Endothelial cell of umbilical vein (primary cell): ENCODE measurements around the gene PALB2. TPM values are rescaled to one million over a fixed set of nuclear protein-coding genes. Genes with fewer than 3 reads are reported as not detected.

Experiments
- BruUV-seq: library from RNA; stranded (reverse); fragments of 400-500 nt; replicated peaks from 2 replicates; lab custom pipeline; 2021; lab: Mats Ljungman, UMichigan
- CTCF ChIA-PET: fragments of 300-600, 350-600 bp; sonication (Branson Sonifier 250); formaldehyde crosslinking; loops from one replicate; lab custom pipeline; 2021; ENCODE audit warnings: antibody characterized with exemption, inconsistent platforms; lab: Charles Lee
- POLR2A ChIA-PET: fragments of 300-600, 350-600 bp; sonication (Branson Sonifier 250); formaldehyde crosslinking; loops from one replicate; lab custom pipeline; 2021; ENCODE audit warnings: antibody characterized with exemption, inconsistent platforms; lab: Charles Lee
- DNase-seq: peaks from one replicate; pipeline ENCODE4 v3.0.0-alpha.2; 2011; ENCODE audit warnings: low read depth, low spot score
- FAIRE-seq: peaks from 2 replicates; lab custom pipeline; 2011; peaks lifted over from hg19 to GRCh38; lab: Jason Lieb, UNC
- H2AFZ ChIP-seq: 2 replicates; pipeline ENCODE4 v1.6.0; 2012; ENCODE audit warnings: low read depth, low read length, control low read depth, inconsistent platforms
- H3K27ac ChIP-seq: 2 replicates; pipeline ENCODE4 v1.5.1; 2011; ENCODE audit warnings: low read depth, mild to moderate bottlenecking, control low read depth, low read length, moderate library complexity; ENCODE audit not compliant: insufficient read depth
- H3K27me3 ChIP-seq, 2 experiments: 2 replicates each; pipeline versions ENCODE4 v1.6.0 to v1.6.1; 2011; ENCODE audit warnings: low read length in 2 of 2, mixed read lengths in 1 of 2; ENCODE audit not compliant: control insufficient read depth in 2 of 2, insufficient read depth in 2 of 2
- H3K36me3 ChIP-seq, 2 experiments: 2 replicates in 1 of 2; 3 replicates in 1 of 2; pipeline ENCODE4 v1.5.1; 2011; ENCODE audit warnings: low read length in 2 of 2, mild to moderate bottlenecking in 1 of 2, moderate library complexity in 1 of 2; ENCODE audit not compliant: control insufficient read depth in 2 of 2, insufficient read depth in 2 of 2; ENCODE audit errors: extremely low read depth in 1 of 2
- H3K4me1 ChIP-seq: 3 replicates; pipeline ENCODE4 v1.5.1; 2011; ENCODE audit warnings: mild to moderate bottlenecking, low read length; ENCODE audit not compliant: control insufficient read depth, insufficient read depth; ENCODE audit errors: extremely low read depth
- H3K4me2 ChIP-seq: 2 replicates; pipeline ENCODE4 v1.6.1; 2011; ENCODE audit warnings: low read length, control low read depth, mixed read lengths; ENCODE audit not compliant: insufficient read depth
- H3K4me3 ChIP-seq, 3 experiments: fragments of 200-600 bp in 1 of 3; sonication (generic), shearing (Covaris generic) in 1 of 3; replicated peaks in 1 of 3; 2 replicates each; pipeline ENCODE4 v1.5.1; 2011 to 2016; ENCODE audit warnings: control low read depth in 3 of 3, low read length in 3 of 3, mild to moderate bottlenecking in 2 of 3, inconsistent platforms in 1 of 3, low read depth in 1 of 3, moderate library complexity in 1 of 3; ENCODE audit not compliant: insufficient read depth in 1 of 3
- H3K79me2 ChIP-seq: 2 replicates; pipeline ENCODE4 v1.6.0; 2012; ENCODE audit warnings: low read length, inconsistent platforms; ENCODE audit not compliant: control insufficient read depth, insufficient read depth
- H3K9ac ChIP-seq: replicated peaks from 2 replicates; pipeline ENCODE3; 2011; ENCODE audit warnings: low read length, control low read depth; ENCODE audit not compliant: insufficient read depth; ENCODE audit errors: extremely low read depth
- H3K9me1 ChIP-seq: replicated peaks from 3 replicates; pipeline ENCODE4 v1.6.0; 2011; ENCODE audit warnings: mild to moderate bottlenecking, low read length; ENCODE audit not compliant: control insufficient read depth, insufficient read depth; ENCODE audit errors: extremely low read depth
- H3K9me3 ChIP-seq: replicated peaks from 2 replicates; pipeline ENCODE4 v1.5.1; 2012; ENCODE audit warnings: low read length, inconsistent platforms; ENCODE audit not compliant: control insufficient read depth, insufficient read depth
- H4K20me1 ChIP-seq: replicated peaks from 2 replicates; pipeline ENCODE3; 2011; ENCODE audit warnings: mild to moderate bottlenecking, low read length; ENCODE audit not compliant: control insufficient read depth, insufficient read depth; ENCODE audit errors: extremely low read depth
- CTCF ChIP-seq, 2 donors: IDR thresholded peaks; 1 replicate in 1 of 2; 2 replicates in 1 of 2; pipeline ENCODE4 v1.5.1; 2011; ENCODE audit warnings: low read length in 2 of 2, mild to moderate bottlenecking in 2 of 2, moderate library complexity in 2 of 2, control low read depth in 1 of 2, inconsistent platforms in 1 of 2, low read depth in 1 of 2; ENCODE audit not compliant: insufficient read depth in 1 of 2; ENCODE audit errors: extremely low read depth in 1 of 2
- EZH2 ChIP-seq: IDR thresholded peaks from 2 replicates; pipeline ENCODE4 v1.6.1; 2012; ENCODE audit warnings: borderline replicate concordance, low read depth, mild to moderate bottlenecking, moderate library complexity, low read length, inconsistent platforms; ENCODE audit not compliant: severe bottlenecking
- FOS ChIP-seq: IDR thresholded peaks from 2 replicates; pipeline ENCODE4 v1.6.1; 2011; ENCODE audit warnings: mild to moderate bottlenecking, low read length, moderate library complexity, borderline replicate concordance; ENCODE audit not compliant: insufficient read depth
- GATA2 ChIP-seq: IDR thresholded peaks from 2 replicates; pipeline ENCODE4 v1.7.0; 2011; ENCODE audit warnings: low read depth, mild to moderate bottlenecking, moderate library complexity, mixed read lengths, low read length; ENCODE audit not compliant: insufficient read length, insufficient read depth
- JUN ChIP-seq: IDR thresholded peaks from 2 replicates; pipeline ENCODE4 v1.6.1; 2011; ENCODE audit warnings: borderline replicate concordance, low read depth; ENCODE audit not compliant: insufficient read length, insufficient read depth
- MAX ChIP-seq: IDR thresholded peaks from 2 replicates; pipeline ENCODE4 v1.6.1; 2011; ENCODE audit not compliant: insufficient read depth, insufficient read length
- MYC ChIP-seq: IDR thresholded peaks from one replicate; pipeline ENCODE4 v1.6.1; 2011; ENCODE audit warnings: mild to moderate bottlenecking, low read depth, low read length
- POLR2A ChIP-seq: IDR thresholded peaks from 2 replicates; pipeline ENCODE4 v1.6.1; 2012; ENCODE audit warnings: low read depth, mild to moderate bottlenecking, control low read depth, low read length
- POLR2AphosphoS5 ChIP-seq: IDR thresholded peaks from 2 replicates; pipeline ENCODE4 v1.6.1; 2012; ENCODE audit warnings: low read depth, mild to moderate bottlenecking, control low read depth, low read length, moderate library complexity; ENCODE audit not compliant: insufficient read depth
- dilution Hi-C: fragments of 300-500 bp; cut with MboI; formaldehyde crosslinking; loops from one replicate; pipeline ENCODE4 v1.15.0; 2019; ENCODE audit warnings: low sequenced_read_pairs; ENCODE audit not compliant: extremely low pct_ligation_motif_present
- intact Hi-C: fragments of 100-400 bp; cut with micrococcal nuclease; formaldehyde crosslinking; loops from one replicate; pipeline ENCODE4 v1.10.0; 2022
- polyA plus RNA-seq, 4 experiments: library from polyadenylated mRNA; depleted of rRNA in 3 of 4; stranded (reverse) in 3 of 4; unstranded in 1 of 4; fragments of >200 nt; gene quantifications; 2 replicates each; pipeline versions ENCODE4 v1.2.1 to v1.2.3, GENCODE V29; 2011 to 2012; ENCODE audit warnings: missing spikeins in 1 of 4
- total RNA-seq: library from RNA; stranded (reverse); gene quantifications from 2 replicates; pipeline ENCODE4 v1.2.3, GENCODE V29; 2021

PALB2 gene
- total and polyA plus RNA-seq, 2 donors (not counting 3 experiments of a cell fraction or from before 2014, with no cell fraction given): 5.1 to 15.6 TPM

DNA sequence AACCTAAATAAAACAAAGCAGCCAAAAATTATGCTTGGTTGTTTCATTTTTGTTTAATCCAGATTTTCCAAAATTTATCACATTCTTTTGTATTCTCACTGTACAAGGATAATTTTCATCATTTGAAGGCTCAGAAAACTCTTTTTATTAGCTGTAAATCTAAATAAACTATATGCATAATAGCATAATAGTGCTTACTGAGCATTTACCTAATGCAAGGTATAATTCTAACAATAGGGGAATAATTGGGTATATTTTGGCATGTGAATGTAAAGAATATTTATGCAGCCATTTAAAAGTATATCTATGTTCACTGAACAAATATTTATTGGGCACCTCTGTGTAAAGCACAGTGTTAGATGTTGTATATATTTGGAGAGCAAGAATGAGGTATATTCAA is 17.0 kb downstream of the PALB2 start:
- CTCF ChIA-PET: no interaction called here
- Histone ChIP-seq H3K27ac (no peak overlapping the region), H2AFZ (no peak overlapping the region), H3K4me2 (no peak overlapping the region), H3K4me3 (no peak overlapping the region), H3K9me3 (no peaks in the 10 kb centered on the region), H3K4me1 (no peaks in the 10 kb centered on the region), H3K27me3 (no peaks in the 10 kb centered on the region), H4K20me1 (no peaks in the 10 kb centered on the region), H3K79me2 (no peaks in the 10 kb centered on the region), H3K9ac (no peak overlapping the region), H3K9me1 (no peaks in the 10 kb centered on the region), H3K36me3 (peaks cover 5 to 13% of the 10 kb centered on the region in 2 experiments)
- DNase-seq: no peak
- no TSS peak for BruUV-seq
- POLR2A ChIA-PET: no interaction called here
- no peak for TF ChIP-seq POLR2AphosphoS5
- TF ChIP-seq CTCF (IDR thresholded peaks at IDR 0.05; ENCODE audit: extremely low read depth in 1 of 2, insufficient read depth in 1 of 2, low read depth in 1 of 2, low read length in 2 of 2): no peak
- no peak for TF ChIP-seq EZH2
- no peak for TF ChIP-seq FOS
- no peak for TF ChIP-seq GATA2
- TF ChIP-seq MAX: no peak
- TF ChIP-seq MYC: no peak
- TF ChIP-seq JUN: no peak
- TF ChIP-seq POLR2A: no peak
- intact Hi-C loops: no loop called here
- no peak for FAIRE-seq
- dilution Hi-C loops: no loop called here
